NOMO-1 (cell line): ENCODE data around the gene PCNT.

Experiments
- DNase-seq, 2 experiments: peaks; one replicate each; lab custom pipeline; 2025; ENCODE audit not compliant: unreplicated experiment in 2 of 2; lab: John Stamatoyannopoulos, UW

The PCNT gene

DNA sequence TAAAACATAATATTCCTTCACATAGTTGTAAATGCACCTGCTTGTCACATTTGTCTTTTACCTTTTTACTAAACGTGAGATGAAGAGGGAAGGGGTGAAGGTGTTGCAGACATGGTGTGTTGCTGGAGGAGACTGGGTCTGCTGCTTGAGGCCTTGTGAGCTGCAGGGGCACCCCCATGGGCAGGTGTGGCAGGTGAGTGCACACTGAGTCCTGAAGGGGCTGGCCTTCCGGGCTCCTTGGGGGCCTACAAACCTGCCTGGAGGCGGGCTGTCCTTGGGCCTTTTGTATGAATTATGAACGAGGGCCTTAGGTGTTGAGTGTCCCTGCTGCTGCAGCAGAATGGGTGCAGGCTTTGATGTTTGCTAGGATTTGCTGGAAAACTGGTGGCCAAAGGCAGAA, 3.8 kb downstream of the PCNT start:
- DNase-seq: no peak

DNA sequence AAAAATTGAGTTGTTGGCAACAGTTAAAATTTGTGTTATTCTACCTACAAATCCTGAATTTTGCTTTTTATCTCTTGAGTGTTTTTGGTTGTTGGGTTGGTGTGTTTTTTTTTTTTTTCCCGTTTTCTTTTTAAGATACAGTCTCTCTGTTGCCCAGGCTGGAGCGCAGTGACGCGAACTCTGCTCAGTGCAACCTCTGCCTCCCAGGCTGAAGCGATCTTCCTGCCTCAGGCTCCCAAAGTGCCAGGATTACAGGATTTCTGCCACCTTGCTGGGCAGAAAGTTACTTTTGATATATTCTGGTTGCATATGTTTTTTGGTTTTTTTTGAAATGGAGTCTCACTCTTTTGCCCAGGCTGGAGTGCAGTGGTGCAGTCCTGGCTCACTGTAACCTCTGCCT, 4.2 kb downstream of the PCNT start:
- DNase-seq: no peak

DNA sequence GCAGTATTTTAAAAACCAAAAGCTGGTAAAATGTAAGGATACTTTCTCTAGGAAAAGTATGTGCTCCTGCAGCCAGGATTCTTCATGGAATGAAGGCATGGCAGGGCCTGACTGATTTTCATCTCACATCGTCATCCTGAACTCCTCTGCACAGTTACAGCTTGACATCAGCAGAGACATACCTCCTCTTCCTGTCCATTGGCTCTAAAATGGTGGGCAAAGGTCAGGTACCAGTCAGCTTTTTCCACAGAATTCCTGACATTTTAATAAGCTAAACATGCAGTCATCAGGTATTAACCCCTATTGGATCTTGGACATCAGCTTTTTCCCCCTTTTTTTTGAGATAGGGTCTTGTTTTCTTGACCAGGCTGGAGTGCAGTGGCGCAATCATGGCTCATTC, 5.8 kb downstream of the PCNT start:
- no peak for DNase-seq

DNA sequence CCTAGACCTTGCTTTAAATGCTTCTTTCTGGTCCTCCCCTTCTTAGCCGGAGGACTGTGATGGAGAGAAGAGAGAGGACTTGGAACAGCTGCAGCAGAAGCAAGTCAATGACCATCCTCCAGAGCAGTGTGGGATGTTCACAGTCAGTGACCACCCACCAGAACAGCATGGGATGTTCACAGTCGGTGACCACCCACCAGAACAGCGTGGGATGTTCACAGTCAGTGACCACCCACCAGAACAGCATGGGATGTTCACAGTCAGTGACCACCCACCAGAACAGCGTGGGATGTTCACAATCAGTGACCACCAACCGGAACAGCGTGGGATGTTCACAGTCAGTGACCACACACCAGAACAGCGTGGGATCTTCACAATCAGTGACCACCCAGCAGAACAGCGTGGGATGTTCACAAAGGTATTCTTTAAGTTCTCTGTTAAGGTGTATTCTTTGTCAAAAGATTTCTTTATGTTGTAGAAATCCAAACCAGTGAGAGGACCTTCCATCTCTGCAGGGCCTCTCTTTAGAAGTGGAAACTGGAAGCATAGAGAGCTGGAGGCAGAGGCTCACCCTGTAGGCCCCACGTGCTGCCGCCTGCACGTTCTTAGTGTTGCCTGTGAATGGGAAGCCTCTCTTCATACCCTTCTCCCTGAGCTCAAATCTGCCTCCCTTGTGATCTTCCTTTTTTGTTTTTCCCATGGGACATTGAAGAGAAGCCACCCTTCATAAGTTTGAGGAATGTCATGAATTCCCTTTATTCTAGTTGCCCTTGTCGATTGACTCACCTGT, 10.6 kb downstream of the PCNT start:
- no peak for DNase-seq

DNA sequence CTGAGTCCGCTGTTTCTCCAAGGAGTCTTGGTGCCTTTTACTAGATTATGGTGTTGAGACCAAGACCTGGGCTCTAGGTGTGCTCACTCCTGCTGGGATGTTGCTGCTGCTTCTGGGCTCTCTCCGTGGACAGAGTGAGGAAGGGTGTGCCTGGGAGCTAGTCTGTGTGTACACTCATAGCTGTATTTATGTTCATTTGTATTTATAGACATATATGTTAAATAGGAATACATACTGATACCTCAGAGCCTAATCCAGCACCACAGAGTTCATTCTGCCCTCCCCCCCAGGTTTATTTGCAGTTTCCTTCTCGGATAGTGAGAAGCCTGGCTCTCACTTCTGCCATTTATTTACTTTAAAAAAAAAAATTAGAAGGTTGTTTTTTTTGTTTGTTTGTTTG, 12.6 kb downstream of the PCNT start:
- no peak for DNase-seq

DNA sequence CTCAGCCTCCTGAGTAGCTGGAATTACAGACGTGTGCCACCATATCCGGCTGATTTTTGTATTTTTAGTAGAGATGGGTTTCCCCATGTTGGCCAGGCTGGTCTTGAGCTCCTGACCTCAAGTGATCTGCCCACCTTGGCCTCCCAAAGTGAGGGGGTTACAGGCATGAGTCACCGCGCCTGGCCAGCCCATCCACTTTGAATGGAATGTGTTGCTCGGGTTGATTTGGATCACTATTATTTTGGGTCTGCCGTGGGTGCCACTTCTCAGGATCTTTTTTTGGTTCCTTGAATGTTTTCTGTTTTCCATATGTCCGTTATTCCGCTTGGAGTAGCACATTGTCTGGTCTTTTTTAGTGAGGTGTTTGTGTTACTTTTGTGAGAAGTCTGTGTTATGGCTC, 17.0 kb downstream of the PCNT start:
- DNase-seq: no peak

DNA sequence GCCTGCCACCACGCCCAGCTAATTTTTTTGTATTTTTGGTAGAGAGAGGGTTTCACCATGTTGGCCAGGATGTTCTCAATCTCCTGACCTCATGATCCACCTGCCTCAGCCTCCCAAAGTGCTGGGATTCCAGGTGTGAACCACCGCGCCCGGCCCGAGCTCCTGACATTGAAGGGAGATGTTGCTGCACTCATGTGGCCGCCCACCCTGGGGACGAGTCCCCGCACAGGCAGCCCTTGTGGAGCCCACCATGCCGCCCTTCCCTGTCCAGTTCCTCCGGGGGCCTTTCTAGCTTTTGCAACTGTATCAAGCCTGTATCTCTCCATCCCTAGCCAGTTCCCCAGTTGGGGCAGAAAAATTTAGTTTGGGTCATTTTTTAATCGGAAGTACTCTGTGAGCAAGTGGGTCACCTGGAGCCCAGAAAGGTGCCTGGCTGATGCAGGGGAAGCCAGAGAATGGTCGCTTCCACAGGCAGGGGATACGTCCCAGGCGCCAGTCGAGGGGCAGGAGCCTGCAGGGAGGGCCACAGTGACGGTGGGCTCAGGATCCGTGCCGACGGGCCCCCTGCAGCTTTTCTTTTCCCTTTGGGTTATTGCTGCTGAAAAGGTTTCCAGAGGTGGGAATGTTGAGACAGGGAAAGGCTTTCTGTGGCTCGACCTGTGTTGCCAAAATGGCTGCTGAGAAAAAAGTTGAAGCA, 20.4 kb downstream of the PCNT start:
- no peak for DNase-seq

DNA sequence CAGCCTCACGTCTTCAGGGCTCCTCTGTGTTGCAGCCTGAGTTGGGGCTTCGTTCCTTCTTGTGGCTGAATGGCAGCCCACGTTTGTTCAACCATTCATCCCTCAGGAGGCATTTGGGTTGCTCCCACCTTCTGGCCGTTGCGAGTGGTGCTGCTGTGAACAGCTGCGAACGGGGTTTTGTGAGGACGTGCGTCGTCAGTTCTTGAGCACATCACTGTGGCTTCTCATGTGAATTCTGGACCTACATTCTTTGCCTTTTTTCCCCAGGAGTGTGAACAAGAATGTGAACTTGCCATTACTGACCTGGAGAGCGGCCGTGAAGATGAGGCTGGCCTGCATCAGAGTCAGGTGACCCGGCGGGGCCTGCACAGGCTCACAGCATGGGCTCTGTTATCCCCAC, 21.9 kb downstream of the PCNT start:
- DNase-seq: no peak

DNA sequence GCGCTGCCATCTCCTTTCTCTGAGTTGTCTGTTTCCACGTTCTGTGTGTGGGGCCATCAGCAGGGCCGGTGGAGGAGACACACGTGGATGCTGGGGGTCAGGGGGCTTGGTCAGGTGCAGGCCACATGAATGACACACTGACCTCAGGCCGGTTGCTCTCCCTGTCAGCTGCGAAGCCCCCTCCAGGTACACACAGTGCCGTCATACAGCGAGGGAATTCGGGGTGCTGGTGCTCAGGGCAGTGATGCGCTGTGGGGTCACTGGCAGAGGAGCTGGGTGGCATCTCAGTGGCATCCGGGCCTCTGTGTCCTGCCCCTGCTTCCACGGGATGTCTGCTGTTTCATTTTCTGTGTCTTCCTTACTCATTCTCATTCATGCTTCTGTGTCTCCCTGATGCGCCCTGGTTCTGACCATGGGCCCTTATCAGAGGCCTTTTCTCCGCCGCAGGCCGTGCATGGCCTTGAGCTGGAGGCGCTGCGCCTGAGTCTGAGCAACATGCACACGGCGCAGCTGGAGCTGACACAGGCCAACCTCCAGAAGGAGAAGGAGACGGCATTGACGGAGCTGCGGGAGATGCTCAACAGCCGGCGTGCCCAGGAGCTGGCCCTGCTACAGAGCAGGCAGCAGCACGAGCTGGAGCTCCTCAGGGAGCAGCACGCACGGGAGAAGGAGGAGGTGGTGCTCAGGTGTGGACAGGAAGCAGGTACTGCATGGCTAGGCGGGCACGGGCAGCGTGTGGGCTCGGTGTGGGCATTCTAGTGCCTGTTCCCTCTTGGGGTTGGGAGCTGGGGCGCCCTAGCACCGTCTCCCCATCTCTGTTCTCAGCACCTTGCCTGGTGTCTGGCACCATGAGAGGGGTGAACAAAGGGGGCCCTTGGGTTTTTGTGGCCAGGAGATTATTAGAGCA, 22.6 kb downstream of the PCNT start:
- DNase-seq: no peak

DNA sequence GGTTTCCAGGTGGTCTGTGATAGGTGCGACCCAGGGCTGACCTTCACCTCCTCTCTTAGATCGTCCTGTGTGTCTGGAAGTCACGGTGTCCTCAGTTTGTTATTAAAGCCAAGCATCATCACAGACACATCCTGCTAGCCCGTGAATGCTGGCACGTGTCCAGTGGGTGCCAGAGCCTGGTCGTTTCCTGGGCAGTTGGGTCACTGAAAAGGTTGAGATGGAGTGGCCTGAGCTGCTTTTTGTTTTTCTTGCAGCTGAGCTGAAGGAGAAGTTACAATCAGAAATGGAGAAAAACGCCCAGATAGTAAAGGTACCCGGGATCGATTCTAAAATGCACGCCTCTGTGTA, 23.2 kb downstream of the PCNT start:
- DNase-seq: no peak

DNA sequence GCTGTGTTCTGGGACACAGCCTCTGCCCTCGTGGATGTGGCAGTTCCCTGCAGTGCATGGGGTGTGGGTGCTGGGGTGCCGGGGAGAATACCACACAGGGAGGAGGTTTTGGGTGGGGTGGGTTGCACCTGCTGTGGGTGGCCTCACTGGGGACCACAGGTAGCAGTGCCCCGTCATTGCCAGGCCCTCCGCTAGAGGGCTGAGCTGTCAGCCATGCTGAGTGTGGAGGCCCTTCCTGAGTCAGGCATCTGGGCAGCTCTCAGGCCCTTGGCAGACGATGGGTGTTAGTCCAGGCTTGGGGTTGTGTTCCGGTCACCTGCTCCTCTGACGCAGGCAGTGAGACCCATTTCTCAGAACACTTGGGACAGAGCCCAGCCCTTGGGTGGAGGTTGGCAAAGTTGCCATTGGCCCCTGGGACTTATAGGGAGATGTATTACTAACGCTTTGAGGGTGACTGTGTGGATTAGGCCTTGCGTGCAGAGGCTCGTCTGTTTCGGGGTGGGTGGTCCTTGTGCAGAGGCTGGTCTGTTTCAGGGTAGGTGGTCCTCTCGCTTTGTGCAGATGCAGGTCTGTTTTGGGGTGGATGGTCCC, 23.9 kb downstream of the PCNT start:
- no peak for DNase-seq

DNA sequence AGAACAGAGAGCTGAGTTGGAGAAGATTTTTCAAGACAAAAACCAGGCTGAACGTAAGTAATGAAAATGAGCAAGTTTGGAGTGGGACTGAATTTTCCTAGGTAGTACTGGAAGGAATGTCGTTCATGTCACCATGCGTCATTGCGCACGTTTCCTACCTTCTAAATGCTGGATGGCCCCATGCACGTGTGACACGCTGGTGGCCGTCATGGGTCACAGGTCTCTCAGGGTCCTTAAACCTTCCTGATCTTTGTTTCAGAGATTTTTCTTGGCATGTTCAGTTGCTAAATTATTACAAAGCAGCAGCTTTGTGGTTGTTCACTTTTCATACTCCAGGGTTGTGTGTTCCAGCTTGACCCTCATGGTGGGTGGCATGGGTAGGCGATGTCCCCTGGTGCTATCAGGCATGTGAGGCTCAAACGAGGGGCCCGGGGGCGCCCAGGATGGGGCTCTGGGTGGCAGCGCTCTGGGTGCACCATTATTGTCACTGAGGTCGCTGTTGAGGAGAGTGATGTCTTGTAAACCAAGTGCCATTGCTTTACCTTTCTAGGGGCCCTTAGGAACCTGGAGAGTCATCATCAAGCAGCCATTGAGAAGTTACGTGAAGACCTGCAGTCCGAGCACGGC, 25.3 kb downstream of the PCNT start:
- DNase-seq: no peak

DNA sequence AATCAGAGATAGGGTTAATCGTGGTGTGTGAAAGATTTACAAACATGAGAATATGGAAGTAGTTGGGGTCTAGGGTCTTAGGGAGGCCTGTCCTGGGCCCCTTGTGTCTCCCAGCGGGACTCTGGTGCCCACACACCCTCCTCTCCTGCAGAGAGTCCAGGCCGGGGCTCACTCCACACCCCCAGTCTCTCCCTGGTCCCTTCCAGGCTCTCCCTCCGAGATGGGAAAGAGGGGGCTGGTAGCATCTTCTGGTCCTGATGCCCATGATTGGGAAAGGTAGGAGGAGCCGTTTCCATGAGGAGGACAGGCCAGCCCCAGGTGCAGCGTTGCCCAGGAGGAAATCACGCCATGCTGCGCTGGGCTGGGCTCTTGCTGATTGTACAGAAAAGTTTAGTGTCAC, 26.6 kb downstream of the PCNT start:
- no peak for DNase-seq

DNA sequence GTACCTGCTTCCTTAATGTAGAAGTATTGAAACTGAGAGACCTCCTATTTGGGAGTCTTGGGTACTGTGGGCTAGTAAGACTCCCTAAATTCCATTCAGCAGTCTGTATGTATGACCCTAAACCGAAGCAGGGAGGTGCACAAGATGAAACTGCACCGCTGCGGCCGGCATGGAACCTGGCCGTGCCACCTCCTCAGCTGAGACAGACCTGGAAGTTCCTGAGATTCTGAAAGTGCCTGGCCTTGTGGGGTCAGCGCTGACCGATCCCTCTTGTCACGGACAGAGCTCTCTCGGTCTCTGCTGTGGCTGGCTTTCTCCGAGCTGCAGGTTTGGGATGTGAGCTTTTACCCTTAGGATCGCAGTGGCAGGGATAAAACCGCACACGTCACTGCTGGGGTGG, 27.0 kb downstream of the PCNT start:
- no peak for DNase-seq

DNA sequence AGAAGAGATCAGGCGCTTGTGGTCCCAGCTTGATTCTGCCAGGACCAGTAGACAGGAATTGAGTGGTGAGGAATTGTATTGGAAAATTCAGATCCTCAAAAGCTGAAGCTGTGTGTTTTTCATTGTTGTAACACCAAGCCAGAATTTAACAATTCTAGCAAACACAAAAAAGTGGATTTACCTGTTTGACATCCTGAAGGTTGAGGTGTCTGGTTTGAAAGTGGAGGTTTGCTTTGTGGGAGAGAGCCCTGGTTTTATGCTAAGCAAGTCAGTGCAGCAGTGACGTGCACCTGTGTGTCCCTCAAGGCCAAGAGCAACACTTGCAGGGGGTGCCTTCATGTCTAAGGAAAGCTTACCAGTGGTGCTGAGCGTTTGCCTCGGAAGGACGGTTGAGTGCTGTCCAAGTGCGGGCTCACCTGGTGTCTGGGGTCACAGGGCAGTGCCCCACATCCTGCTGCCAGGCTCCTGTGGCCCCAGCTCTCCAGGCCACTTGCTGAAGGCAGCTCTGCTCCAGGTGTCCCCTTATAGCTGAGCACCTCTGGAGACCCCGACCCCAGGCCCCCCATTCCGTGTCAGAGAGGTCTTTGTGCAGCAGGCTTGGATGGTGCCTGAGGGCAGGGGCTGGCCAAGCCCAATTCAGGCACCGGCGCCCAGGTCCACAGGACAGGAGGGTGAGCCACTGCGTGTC, 27.7 kb downstream of the PCNT start:
- DNase-seq: no peak

DNA sequence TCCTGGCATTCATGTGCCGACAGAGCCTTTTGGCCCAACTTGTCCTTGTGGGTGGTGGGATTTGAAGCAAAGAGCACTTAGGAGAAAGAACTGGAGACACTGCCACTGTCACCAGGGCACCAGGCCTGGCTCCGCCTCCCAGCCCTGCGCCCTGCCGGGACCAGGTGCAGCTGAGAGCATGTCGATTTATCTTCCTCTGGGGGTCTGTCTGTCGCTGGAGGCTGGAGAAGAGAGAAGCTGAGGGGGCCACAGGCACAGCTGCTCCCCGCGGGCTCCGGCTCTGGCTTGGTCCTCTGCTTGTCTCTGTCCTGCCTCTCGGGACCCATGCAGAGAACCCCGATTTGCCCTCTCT, 28.2 kb downstream of the PCNT start:
- DNase-seq: no peak

DNA sequence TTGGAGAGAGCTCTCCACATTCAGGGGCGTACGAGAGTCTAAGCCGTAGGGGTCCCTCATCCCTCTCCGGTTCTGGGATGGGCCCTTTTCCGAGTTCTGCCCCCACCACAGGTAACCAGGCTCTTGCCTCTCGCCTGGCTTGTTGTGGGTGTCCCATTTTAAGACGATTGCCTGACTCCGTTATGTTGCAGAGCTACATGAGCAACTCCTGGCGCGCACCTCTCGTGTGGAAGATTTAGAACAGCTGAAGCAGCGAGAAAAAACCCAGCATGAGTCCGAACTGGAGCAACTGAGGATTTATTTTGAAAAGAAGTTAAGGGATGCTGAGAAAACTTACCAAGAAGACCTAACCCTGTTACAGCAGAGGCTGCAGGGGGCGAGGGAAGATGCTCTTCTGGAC, 29.0 kb downstream of the PCNT start:
- no peak for DNase-seq

DNA sequence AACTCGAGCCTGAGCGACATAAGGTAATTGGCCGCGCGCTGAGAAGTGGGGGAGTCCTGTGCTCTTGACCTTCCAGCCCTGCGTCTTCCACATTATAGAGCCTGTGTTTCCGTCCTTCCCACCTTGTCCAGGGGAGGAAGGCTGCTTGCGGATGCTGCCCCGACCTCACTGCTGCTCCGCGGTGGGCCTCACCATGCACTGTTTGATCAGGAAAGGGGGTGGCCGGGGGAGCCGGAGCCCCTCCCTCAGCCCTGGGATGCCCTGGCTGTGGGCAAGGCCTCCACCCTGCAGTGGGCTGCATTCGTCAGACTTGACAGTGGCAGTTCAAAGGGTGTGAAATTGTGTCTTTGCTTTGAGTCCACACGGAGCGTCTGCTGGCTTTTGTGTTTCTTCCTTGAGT, 30.1 kb downstream of the PCNT start:
- DNase-seq: no peak

DNA sequence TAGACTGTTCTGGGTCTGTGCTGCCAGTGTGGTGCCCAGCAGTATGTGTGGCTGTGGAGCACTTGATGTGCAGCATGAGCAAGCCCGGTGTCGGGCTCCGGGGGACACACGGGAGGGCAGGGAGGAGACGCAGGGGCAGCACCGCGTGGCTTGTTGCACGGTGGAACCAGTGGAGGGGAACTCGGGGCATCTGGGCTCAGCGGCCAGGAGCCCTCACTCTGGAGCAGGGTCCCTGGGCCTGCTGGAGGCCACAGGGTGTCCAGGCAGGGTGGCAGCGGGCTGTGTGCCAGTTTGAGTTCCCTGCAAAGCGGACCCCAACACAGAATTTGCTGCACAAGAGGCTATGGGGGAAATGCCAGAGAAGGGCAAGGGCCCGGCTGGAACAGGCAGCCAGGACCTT, 30.6 kb downstream of the PCNT start:
- no peak for DNase-seq
